DOHH2 (cell line): Measurements from ENCODE around the gene ABCB11.
"Not testable (repeated sequence)": the region's sequence is repeated elsewhere in the genome, so short reads cannot be mapped to it uniquely, and the experiment has no call there.

Experiments used
- CTCF ChIP-seq: fragments of 200-600 bp; sonication (generic); IDR thresholded peaks from one replicate; pipeline ENCODE4 v1.5.1; 2014; ENCODE audit warnings: antibody characterized with exemption, mild to moderate bottlenecking, low read depth, low read length; ENCODE audit not compliant: poor library complexity, severe bottlenecking
- EZH2phosphoT487 ChIP-seq: fragments of 200-600 bp; sonication (generic); IDR thresholded peaks from 2 replicates; pipeline ENCODE4 v1.6.1; 2017; ENCODE audit warnings: borderline replicate concordance, mild to moderate bottlenecking, antibody characterized with exemption, low read length, moderate library complexity, mixed read lengths

- not testable (repeated sequence) for TF ChIP-seq EZH2phosphoT487, CTCF
Measured at GRCh38 chr2:168932174-168932573, 99.0 kb downstream of the ABCB11 start.
